GM21423 (cell line): ENCODE data around the gene LRP3.

ENCODE experiments used
- ATAC-seq: cut with Tn5 transposase; IDR thresholded peaks from one replicate; pipeline ENCODE4 v1.9.1; 2021; ENCODE audit warnings: mild to moderate bottlenecking, moderate library complexity; ENCODE audit not compliant: unreplicated experiment

Gene LRP3

GRCh38 chr19:33251076-33251475, 56.9 kb downstream of the LRP3 start:
- no peak for ATAC-seq

GRCh38 chr19:33251526-33252090, 57.5 kb downstream of the LRP3 start:
- ATAC-seq = no peak

- ATAC-seq = no peak
These were observed 58.4 kb downstream of the LRP3 start for GRCh38 chr19:33252418-33252962.

- ATAC-seq = no peak
These were observed 58.8 kb downstream of the LRP3 start for GRCh38 chr19:33252971-33253370.

DNA sequence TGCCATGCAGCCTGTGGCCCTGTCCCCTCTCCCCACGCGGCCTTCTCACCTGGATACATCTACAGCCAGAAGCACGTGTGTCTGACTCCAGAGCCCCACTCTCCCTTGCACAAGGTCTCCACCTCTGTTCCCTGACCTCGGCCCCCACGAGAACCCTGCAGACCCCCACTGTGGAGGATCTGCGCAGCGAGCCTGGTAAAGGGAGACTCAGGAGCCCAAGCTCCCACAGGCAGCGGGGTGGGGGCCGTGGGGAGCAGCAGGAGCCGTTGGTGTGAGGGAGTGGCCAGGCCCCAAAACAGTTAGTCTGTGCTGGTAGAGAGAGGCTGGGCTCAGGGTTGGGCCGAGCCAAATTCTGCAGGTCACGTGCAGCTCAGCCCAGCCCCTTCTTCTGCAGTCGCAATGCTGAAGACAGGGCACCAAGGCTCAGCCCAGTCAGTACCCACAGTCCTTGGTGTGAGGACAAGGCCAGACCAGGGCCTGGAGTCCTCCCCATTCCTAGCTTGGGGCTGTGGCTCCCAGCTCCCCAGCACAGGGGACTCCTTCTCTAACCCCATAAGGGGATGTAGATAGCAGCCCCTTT, 60.2 kb downstream of the LRP3 start:
- no peak for ATAC-seq

DNA sequence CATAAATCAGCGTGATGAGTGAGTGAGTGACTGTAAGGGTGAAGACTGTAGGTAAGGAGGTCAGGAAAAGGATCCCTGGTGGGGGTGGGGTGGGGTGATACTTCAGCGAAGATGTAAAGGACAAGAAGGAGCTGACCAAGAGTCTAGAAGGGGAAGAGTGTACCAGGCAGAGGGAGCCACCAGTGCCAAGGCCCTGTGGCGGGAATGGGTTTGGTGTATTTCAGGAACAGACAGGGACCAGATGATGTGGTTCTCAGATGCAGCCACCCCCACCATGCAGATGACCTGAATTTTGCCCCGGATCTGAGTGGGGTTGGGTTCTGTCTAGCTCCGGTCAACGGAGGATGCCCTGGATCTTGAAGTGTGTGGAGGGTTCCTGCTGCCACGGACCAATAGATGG, 61.7 kb downstream of the LRP3 start:
- ATAC-seq = no peak

DNA sequence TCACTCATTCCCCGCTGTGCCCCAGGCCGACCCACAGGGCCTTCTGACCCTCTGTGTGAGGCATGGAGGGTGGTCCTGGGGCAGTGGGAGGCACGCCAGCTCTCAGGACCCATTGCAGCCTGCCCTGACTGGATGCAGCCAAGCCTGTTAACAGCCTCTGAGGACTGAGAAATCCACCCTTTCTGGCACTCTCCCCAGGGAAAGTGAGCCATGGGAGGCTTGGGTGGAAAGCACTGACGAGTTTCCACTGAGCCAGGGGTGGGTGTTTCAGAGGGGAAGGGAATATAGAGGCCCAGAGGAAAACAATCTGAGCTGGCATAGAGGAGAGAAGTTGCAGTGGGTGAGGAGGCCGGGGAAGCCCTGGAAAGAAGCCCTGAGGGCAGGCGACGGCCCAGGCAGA, 62.1 kb downstream of the LRP3 start:
- no peak for ATAC-seq

DNA sequence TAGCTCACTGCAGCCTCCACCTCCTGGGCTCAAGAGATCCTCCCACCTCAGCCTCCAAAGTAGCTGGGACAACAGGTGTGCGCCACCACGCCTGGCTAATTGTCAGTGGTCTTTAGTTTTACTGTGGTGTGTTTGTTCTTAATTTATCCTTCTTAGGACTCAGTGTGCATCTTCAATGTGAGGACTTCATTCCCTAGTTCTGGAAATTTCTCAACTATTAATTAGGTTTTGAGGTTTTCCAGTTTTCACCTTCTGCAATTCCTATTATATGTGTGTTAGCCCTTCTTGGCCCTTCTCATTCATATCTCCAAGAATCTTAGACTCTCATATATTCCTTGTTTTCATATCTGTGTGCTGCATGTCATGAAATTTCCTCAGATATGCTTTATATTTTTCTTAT, 63.7 kb downstream of the LRP3 start:
- no peak for ATAC-seq
